Measurements from ENCODE around the gene PRR19. TPM values are rescaled to one million over a fixed set of nuclear protein-coding genes. Genes with fewer than 3 reads are reported as not detected.
A peak's percentile ranks its signal among the peaks of the same experiment; 100 is the strongest.

PRR19 gene
- total and polyA plus RNA-seq, 3 donors from 2014 or later, result 16.8 to 37.4 (median 18.3) TPM

DNA sequence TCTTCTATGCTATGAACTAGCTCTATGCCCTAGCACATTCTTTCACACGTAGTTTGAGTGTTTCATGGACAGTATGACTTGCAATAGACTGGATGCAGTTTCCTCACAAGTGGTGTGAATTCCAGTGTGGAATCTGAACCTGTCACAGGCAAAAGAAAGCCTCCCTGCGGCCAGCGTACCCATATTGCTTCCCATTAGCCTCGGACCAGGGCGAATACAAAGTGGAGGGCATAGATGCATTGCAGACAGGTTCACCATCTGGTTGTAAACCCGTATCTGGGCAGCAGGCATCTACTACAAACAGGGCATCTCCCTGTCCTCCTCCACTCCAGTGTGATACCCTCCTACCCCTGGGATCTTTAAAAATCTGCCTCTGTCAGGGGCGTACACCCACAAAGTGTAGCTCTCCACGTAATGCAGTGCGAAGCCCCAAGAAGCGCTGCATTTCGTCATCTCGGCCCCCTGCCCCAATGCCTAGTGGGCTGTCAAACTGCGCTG lies 34.2 kb upstream of the PRR19 start:
- Histone ChIP-seq H3K4me1 (peaks cover 19% of the 10 kb centered on the region), H3K4me3 (peak overlapping the region; percentile 68 to 77), H3K36me3 (ENCODE audit: low read depth, missing control alignments) (no peaks in the 10 kb centered on the region), H3K9me3 (no peaks in the 10 kb centered on the region), H3K27ac (peak overlapping the region; percentile 98), H3K27me3 (no peaks in the 10 kb centered on the region)
- 3 to 6% methylated on average over 5 to 13 of the region's 13 CpGs for WGBS, 2 donors
- no peak for DNase-seq
- intact Hi-C loops (cut with DNase I; ENCODE audit: low total_unique reads), result no loop called here
- TF ChIP-seq CTCF (IDR thresholded peaks at IDR 0.05) (peak in 1 of 3 experiments; percentile 16), POLR2A (IDR thresholded peaks at IDR 0.05) (no peak)

DNA sequence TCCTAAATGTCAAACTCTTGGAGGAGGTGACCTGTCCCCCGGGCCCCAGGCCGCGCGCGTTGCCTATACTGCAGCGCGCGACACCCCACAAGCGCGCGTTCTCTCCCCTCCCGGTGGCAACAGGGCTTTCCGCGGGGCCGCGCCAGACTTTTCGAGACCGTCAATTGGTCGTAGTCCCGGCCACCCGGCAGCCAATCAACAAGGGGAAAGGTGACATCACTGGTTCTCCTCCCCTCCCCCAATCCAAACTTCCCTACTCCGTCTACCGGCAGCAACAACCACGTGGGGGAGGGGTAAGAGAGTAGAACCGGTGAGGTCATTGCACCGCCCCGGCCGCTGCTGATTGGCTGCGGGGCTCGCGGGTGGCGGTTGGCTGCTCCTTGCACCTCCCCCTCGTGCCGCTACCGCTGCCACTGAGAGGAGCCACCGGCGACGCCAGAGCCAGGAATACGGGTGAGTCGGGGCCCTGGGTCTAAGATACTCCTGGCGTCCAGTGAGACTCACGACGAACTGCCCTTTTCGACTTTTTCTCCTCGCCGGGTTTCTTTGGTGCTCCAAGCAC lies 33.7 kb upstream of the PRR19 start:
- Histone ChIP-seq H3K27me3 (no peaks in the 10 kb centered on the region), H3K4me3 (peak overlapping the region; percentile 68 to 77), H3K4me1 (peaks cover 19% of the 10 kb centered on the region), H3K27ac (peak overlapping the region; percentile 98), H3K9me3 (no peaks in the 10 kb centered on the region), H3K36me3 (ENCODE audit: low read depth, missing control alignments) (no peaks in the 10 kb centered on the region)
- peak; percentile 100 for DNase-seq
- TF ChIP-seq POLR2A (IDR thresholded peaks at IDR 0.05) (peak; percentile 90), CTCF (IDR thresholded peaks at IDR 0.05) (no peak)
- intact Hi-C loops (cut with DNase I; ENCODE audit: low total_unique reads), result no loop called here
- WGBS, 2 donors, result 0 to 1% methylated on average over 25 to 46 of the region's 46 CpGs

- peak; percentile 100 for DNase-seq
- Histone ChIP-seq H3K4me3 (peak within 1 kb of the TSS; percentile 68 to 84), H3K36me3 (ENCODE audit: low read depth, missing control alignments) (no peaks in the 10 kb centered on the region), H3K27ac (peak within 1 kb of the TSS; percentile 98), H3K4me1 (peaks cover 19% of the 10 kb centered on the region), H3K9me3 (no peaks in the 10 kb centered on the region), H3K27me3 (no peaks in the 10 kb centered on the region)
- TF ChIP-seq POLR2A (IDR thresholded peaks at IDR 0.05), result no peak
- no peak for TF ChIP-seq CTCF (IDR thresholded peaks at IDR 0.05)
- 1% methylated on average over 44 to 52 of the region's 52 CpGs for WGBS, 2 donors
- intact Hi-C loops (cut with DNase I; ENCODE audit: low total_unique reads), result no loop called here
Observed at GRCh38 chr19:42268704-42269477, 33.0 kb upstream of the PRR19 start, which contains the start of gene CIC. TSS of gene CIC (plus strand) at chr19:42269252. CDS start at chr19:42271784, 2,532 bp downstream.

- H3K27ac ChIP-seq, result peak overlapping the region; percentile 91
- TF ChIP-seq POLR2A (IDR thresholded peaks at IDR 0.05) (no peak), CTCF (IDR thresholded peaks at IDR 0.05) (no peak)
- H3K4me3 ChIP-seq, result peak overlapping the region; percentile 68 to 84
- no peaks in the 10 kb centered on the region for H3K9me3 ChIP-seq
- WGBS, 2 donors, result 33 to 38% methylated on average over 10 of the region's 10 CpGs
- no peaks in the 10 kb centered on the region for H3K27me3 ChIP-seq
- H3K4me1 ChIP-seq, result peaks cover 19% of the 10 kb centered on the region
- DNase-seq, result no peak
- no peaks in the 10 kb centered on the region for H3K36me3 ChIP-seq (ENCODE audit: low read depth, missing control alignments)
- intact Hi-C loops (cut with DNase I; ENCODE audit: low total_unique reads), result no loop called here
Observed at GRCh38 chr19:42269478-42270345, 32.2 kb upstream of the PRR19 start.

Measured in testis (tissue), 3 donors.